ENCODE data around the gene OR10G4. TPM values are rescaled to one million over a fixed set of nuclear protein-coding genes. Genes with fewer than 3 reads are reported as not detected.

OR10G4 gene, protein sequence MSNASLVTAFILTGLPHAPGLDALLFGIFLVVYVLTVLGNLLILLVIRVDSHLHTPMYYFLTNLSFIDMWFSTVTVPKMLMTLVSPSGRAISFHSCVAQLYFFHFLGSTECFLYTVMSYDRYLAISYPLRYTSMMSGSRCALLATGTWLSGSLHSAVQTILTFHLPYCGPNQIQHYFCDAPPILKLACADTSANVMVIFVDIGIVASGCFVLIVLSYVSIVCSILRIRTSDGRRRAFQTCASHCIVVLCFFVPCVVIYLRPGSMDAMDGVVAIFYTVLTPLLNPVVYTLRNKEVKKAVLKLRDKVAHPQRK
- 0.17 and 0.64 TPM in 2 replicates for total RNA-seq
- not detected in 2 replicates for polyA plus RNA-seq

DNA sequence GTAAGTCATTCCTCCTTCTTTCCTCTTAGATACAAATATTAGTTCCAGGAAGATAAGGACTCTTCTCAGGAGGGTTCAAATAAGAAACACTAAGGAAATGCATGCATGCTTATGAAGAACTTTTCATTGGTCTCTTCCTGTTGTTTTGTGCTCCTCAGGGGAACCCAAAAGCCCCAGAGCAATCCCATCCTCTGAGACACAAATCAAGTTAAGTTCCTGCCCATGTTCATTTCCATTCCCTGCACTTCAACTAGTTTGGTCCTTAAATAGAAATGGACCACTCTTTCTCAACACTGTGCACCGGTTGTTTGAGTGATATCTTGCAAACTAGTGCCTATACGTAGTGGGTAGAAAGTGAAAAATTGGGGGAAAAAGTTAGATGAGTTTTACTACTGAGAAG lies at the start of gene OR10G4:
TSS of gene OR10G4 (plus strand) at position 301 of the 400 bp plus-strand sequence. CDS start 2,578 bp downstream, outside the sequence.
- no peak within 1 kb of the TSS for H2AFZ ChIP-seq
- TF ChIP-seq EZH2 (IDR thresholded peaks at IDR 0.05; ENCODE audit: borderline replicate concordance) (no peak), EZH2phosphoT487 (IDR thresholded peaks at IDR 0.05; ENCODE audit: low read depth, severe bottlenecking, unreplicated experiment) (no peak)
- TF ChIP-seq, protein P1, sequence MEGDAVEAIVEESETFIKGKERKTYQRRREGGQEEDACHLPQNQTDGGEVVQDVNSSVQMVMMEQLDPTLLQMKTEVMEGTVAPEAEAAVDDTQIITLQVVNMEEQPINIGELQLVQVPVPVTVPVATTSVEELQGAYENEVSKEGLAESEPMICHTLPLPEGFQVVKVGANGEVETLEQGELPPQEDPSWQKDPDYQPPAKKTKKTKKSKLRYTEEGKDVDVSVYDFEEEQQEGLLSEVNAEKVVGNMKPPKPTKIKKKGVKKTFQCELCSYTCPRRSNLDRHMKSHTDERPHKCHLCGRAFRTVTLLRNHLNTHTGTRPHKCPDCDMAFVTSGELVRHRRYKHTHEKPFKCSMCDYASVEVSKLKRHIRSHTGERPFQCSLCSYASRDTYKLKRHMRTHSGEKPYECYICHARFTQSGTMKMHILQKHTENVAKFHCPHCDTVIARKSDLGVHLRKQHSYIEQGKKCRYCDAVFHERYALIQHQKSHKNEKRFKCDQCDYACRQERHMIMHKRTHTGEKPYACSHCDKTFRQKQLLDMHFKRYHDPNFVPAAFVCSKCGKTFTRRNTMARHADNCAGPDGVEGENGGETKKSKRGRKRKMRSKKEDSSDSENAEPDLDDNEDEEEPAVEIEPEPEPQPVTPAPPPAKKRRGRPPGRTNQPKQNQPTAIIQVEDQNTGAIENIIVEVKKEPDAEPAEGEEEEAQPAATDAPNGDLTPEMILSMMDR (IDR thresholded peaks at IDR 0.05; ENCODE audit: poor library complexity), result no peak
- 95% methylated on average over 2 of the region's 2 CpGs for WGBS (ENCODE audit: low lambda C conversion rate, missing lambda C conversion rate)
- no peaks in the 10 kb centered on the region for H3K9me3 ChIP-seq (ENCODE audit: low read depth)
- DNase-seq (ENCODE audit: low spot score), result no peak
- H4K20me1 ChIP-seq (ENCODE audit: insufficient read depth, poor library complexity, severe bottlenecking), result no peaks in the 10 kb centered on the region
- H3K27ac ChIP-seq, result no peak within 1 kb of the TSS
- H3K9me2 ChIP-seq (replicated peaks; ENCODE audit: insufficient read depth), result no peaks in the 10 kb centered on the region
- no peak within 1 kb of the TSS for H3K4me3 ChIP-seq
- no peaks in the 10 kb centered on the region for H3K79me2 ChIP-seq
- no peaks in the 10 kb centered on the region for H3K36me3 ChIP-seq (replicated peaks; ENCODE audit: insufficient read depth, low read depth)
- H3K4me1 ChIP-seq (ENCODE audit: insufficient read depth), result no peaks in the 10 kb centered on the region
- H3K4me2 ChIP-seq, result no peak within 1 kb of the TSS
- no peaks in the 10 kb centered on the region for H3K27me3 ChIP-seq

DNA sequence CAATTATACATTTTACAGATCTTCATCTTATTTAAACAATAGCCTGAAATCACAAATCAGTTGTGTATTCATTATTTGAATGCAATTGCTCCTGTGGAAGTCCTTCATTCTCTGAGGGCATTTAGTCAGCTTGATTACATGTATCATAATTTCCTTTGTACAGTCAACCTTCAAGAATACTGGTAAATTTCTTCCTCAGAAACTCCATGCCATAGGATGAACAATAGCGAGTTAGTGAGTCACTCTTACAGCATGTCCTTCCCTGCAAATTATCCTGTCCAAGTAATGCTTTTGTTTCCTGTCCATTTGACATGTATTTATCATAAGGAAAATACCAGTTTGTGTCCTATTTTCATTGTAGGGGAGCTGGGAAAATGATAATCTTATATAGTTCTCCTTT lies 39.0 kb upstream of the OR10G4 start:
- Histone ChIP-seq H3K4me2 (no peak overlapping the region), H2AFZ (no peak overlapping the region)

DNA sequence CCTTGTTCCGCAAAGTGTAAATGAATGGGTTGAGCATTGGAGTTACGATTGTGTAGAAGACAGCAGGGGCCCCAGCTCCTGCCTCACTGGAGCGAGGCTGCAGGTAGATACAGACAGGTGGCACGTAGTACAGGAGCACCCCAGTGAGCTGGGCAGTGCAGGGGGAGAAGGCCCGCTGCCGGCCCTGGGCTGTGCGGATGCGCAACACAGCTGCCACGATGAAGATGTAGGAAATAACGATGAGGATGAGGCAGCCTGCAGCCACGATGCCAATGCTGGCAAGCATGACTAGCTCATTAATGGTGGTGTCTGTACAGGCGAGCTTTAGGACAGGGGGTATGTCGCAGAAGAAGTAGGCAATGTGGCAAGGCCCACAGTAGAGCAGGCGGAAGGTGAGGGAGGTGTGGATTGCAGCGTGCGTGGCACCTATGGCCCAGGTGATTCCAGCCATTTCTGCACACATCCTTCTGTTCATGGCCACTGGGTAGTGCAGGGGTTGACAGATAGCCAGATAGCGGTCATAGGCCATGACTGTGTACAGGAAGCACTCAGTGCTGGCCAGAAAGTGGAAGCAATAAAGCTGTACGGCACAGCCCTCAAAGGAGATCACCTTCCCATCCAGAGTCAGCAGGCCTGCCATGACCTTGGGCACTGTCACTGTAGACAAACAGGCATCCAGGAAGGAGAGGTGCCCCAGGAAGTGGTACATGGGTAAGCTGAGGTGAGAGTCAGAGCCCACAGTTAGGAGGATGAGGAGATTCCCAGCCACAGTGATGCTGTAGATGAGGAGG lies 35.8 kb upstream of the OR10G4 start:
- no peaks in the 10 kb centered on the region for H3K4me1 ChIP-seq (ENCODE audit: insufficient read depth)
- no peak overlapping the region for H2AFZ ChIP-seq
- H3K4me2 ChIP-seq, result no peak overlapping the region
- no peaks in the 10 kb centered on the region for H3K79me2 ChIP-seq
- H3K4me3 ChIP-seq, result no peak overlapping the region
- H3K9me3 ChIP-seq (ENCODE audit: low read depth), result no peaks in the 10 kb centered on the region
- H4K20me1 ChIP-seq (ENCODE audit: insufficient read depth, poor library complexity, severe bottlenecking), result no peaks in the 10 kb centered on the region
- TF ChIP-seq, protein P1 (IDR thresholded peaks at IDR 0.05; ENCODE audit: poor library complexity), result no peak
- DNase-seq (ENCODE audit: low spot score), result no peak
- no peaks in the 10 kb centered on the region for H3K36me3 ChIP-seq (replicated peaks; ENCODE audit: insufficient read depth, low read depth)
- H3K9me2 ChIP-seq (replicated peaks; ENCODE audit: insufficient read depth), result no peaks in the 10 kb centered on the region
- no peak overlapping the region for H3K27ac ChIP-seq
- no peaks in the 10 kb centered on the region for H3K27me3 ChIP-seq
- 93% methylated on average over 18 of the region's 18 CpGs for WGBS (ENCODE audit: low lambda C conversion rate, missing lambda C conversion rate)

More for the DNA sequence above, 39.0 kb upstream of the OR10G4 start:
- Histone ChIP-seq H3K9me2 (replicated peaks; ENCODE audit: insufficient read depth) (no peaks in the 10 kb centered on the region), H3K27ac (no peak overlapping the region), H3K27me3 (no peaks in the 10 kb centered on the region), H3K36me3 (replicated peaks; ENCODE audit: insufficient read depth, low read depth) (no peaks in the 10 kb centered on the region), H3K9me3 (ENCODE audit: low read depth) (no peaks in the 10 kb centered on the region), H3K79me2 (no peaks in the 10 kb centered on the region), H4K20me1 (ENCODE audit: insufficient read depth, poor library complexity, severe bottlenecking) (no peaks in the 10 kb centered on the region), H3K4me1 (ENCODE audit: insufficient read depth) (no peaks in the 10 kb centered on the region), H3K4me3 (no peak overlapping the region)
- 63% methylated on average over 1 of the region's 1 CpG for WGBS (ENCODE audit: low lambda C conversion rate, missing lambda C conversion rate)
- TF ChIP-seq, protein P1 (IDR thresholded peaks at IDR 0.05; ENCODE audit: poor library complexity), result no peak
- no peak for DNase-seq (ENCODE audit: low spot score)

Data from hepatocyte (in vitro differentiated cells).